HepG2 (cell line): ENCODE measurements around the gene CEACAM4. TPM values are rescaled to one million over a fixed set of nuclear protein-coding genes. Genes with fewer than 3 reads are reported as not detected.

Experiments used
- ATAC-seq: fragments of 200-7000 bp; cut with Tn5 transposase; 3 replicates; pipeline ENCODE4 v1.9.1; 2020; ENCODE audit warnings: mild to moderate bottlenecking, moderate library complexity
- BruUV-seq: library from RNA; stranded (reverse); fragments of 400-500 nt; replicated peaks from 2 replicates; lab custom pipeline; 2021; lab: Mats Ljungman, UMichigan
- CTCF ChIA-PET: fragments of 300-600 bp; formaldehyde crosslinking; extraction: SDS; loops from one replicate; lab custom pipeline; 2021; ENCODE audit warnings: low total read pairs, inconsistent platforms, low intra/inter-chr PET ratio; lab: Yijun Ruan, JAX
- POLR2A ChIA-PET: fragments of 350-600 bp; sonication (Branson Sonifier 250); formaldehyde crosslinking; loops from one replicate; lab custom pipeline; 2020; ENCODE audit warnings: antibody characterized with exemption, inconsistent platforms; lab: Yijun Ruan, JAX
- DNase-seq: peaks from one replicate; pipeline ENCODE4 v3.0.0-alpha.2; 2015; ENCODE audit warnings: low spot score
- FAIRE-seq: peaks from 3 replicates; lab custom pipeline; 2011; peaks lifted over from hg19 to GRCh38; lab: Jason Lieb, UNC
- H2AFZ ChIP-seq: one replicate; pipeline ENCODE4 v1.6.1; 2011; ENCODE audit warnings: low read length, inconsistent platforms
- H3K27ac ChIP-seq: fragments of 300-600 bp; 3 replicates; pipeline ENCODE4 v1.8.0; 2011; ENCODE audit warnings: mixed run types, mild to moderate bottlenecking, mixed read lengths, low read length, inconsistent platforms; ENCODE audit not compliant: insufficient read depth; ENCODE audit errors: extremely low read length
- H3K27me3 ChIP-seq, 2 experiments: fragments of 200-600 bp in 1 of 2; 2 replicates in 1 of 2; 3 replicates in 1 of 2; pipeline versions ENCODE4 v1.6.0 to v1.8.0; 2011; ENCODE audit warnings: low read length in 2 of 2, mild to moderate bottlenecking in 2 of 2, moderate library complexity in 2 of 2, inconsistent platforms in 1 of 2; ENCODE audit not compliant: insufficient read depth in 2 of 2, control insufficient read depth in 1 of 2
- H3K36me3 ChIP-seq, 2 experiments: fragments of 200-600 bp in 1 of 2; replicated peaks in 1 of 2; 2 replicates in 1 of 2; 3 replicates in 1 of 2; pipeline versions ENCODE4 v1.5.1 to v1.8.0; 2011; ENCODE audit warnings: low read length in 2 of 2, inconsistent platforms in 1 of 2; ENCODE audit not compliant: insufficient read depth in 2 of 2, control insufficient read depth in 1 of 2
- H3K4me1 ChIP-seq: 2 replicates; pipeline ENCODE4 v1.5.1; 2012; ENCODE audit warnings: low read length, inconsistent platforms; ENCODE audit not compliant: insufficient read depth
- H3K4me2 ChIP-seq: 2 replicates; pipeline ENCODE4 v1.6.0; 2011; ENCODE audit warnings: low read depth, low read length, inconsistent platforms
- H3K4me3 ChIP-seq, 3 experiments: fragments of 200-600 bp in 1 of 3; sonication (generic), shearing (Covaris generic) in 1 of 3; replicated peaks in 1 of 3; 2 replicates each; pipeline ENCODE4 v1.5.1; 2011 to 2016; ENCODE audit warnings: low read length in 3 of 3, inconsistent platforms in 2 of 3, low read depth in 2 of 3, mild to moderate bottlenecking in 2 of 3, control low read depth in 1 of 3, mixed read lengths in 1 of 3; ENCODE audit not compliant: insufficient read depth in 1 of 3
- H3K79me2 ChIP-seq: one replicate; pipeline ENCODE4 v1.6.1; 2011; ENCODE audit warnings: low read length, inconsistent platforms; ENCODE audit not compliant: insufficient read depth
- H3K9ac ChIP-seq: 2 replicates; pipeline ENCODE4 v1.6.0; 2011; ENCODE audit warnings: mild to moderate bottlenecking, low read depth, low read length, inconsistent platforms; ENCODE audit not compliant: insufficient read depth
- H3K9me3 ChIP-seq: 2 replicates; pipeline ENCODE4 v1.5.1; 2012; ENCODE audit warnings: mild to moderate bottlenecking, low read length
- H4K20me1 ChIP-seq: 2 replicates; pipeline ENCODE4 v1.6.0; 2011; ENCODE audit warnings: inconsistent platforms, mild to moderate bottlenecking, low read length, moderate library complexity; ENCODE audit not compliant: insufficient read depth
- CBX1 ChIP-seq: IDR thresholded peaks from one replicate; pipeline ENCODE4 v1.6.1; 2016; ENCODE audit warnings: antibody characterized with exemption, low read depth
- CC2D1A ChIP-seq: sonication (generic); formaldehyde crosslinking; IDR thresholded peaks from 2 replicates; pipeline ENCODE4 v1.8.1; 2023; ENCODE audit warnings: mild to moderate bottlenecking, missing genetic modification reagents
- CCDC6 ChIP-seq: sonication (generic); formaldehyde crosslinking; IDR thresholded peaks from 2 replicates; pipeline ENCODE4 v1.8.1; 2022; ENCODE audit warnings: mild to moderate bottlenecking, missing genetic modification reagents, moderate library complexity
- GATAD2A ChIP-seq: IDR thresholded peaks from 2 replicates; pipeline ENCODE4 v1.6.1; 2016
- NFE2L1 ChIP-seq: sonication (generic); formaldehyde crosslinking; IDR thresholded peaks from 2 replicates; pipeline ENCODE4 v1.4.0; 2020; ENCODE audit warnings: missing genetic modification reagents, mild to moderate bottlenecking, borderline replicate concordance
- POGZ ChIP-seq: sonication (generic); formaldehyde crosslinking; IDR thresholded peaks from 2 replicates; pipeline ENCODE4 v1.4.0; 2020; ENCODE audit warnings: mild to moderate bottlenecking, missing genetic modification reagents
- REXO4 ChIP-seq: sonication (generic); formaldehyde crosslinking; IDR thresholded peaks from 2 replicates; pipeline ENCODE4 v1.8.0; 2022; ENCODE audit warnings: missing genetic modification reagents, mild to moderate bottlenecking, borderline replicate concordance
- SAFB2 ChIP-seq: sonication (generic); formaldehyde crosslinking; IDR thresholded peaks from 2 replicates; pipeline ENCODE4 v1.5.1; 2020; ENCODE audit warnings: missing genetic modification reagents, low read depth, mild to moderate bottlenecking, borderline replicate concordance
- SMAD1 ChIP-seq: sonication (generic); formaldehyde crosslinking; IDR thresholded peaks from 2 replicates; pipeline ENCODE4 v1.4.0; 2020; ENCODE audit warnings: missing genetic modification reagents, low read depth, mild to moderate bottlenecking, borderline replicate concordance
- SNAPC2 ChIP-seq: sonication (generic); formaldehyde crosslinking; IDR thresholded peaks from 2 replicates; pipeline ENCODE4 v1.8.1; 2022; ENCODE audit warnings: mild to moderate bottlenecking, missing genetic modification reagents
- ZNF724P ChIP-seq: sonication (generic); formaldehyde crosslinking; IDR thresholded peaks from 2 replicates; pipeline ENCODE4 v1.8.0; 2022; ENCODE audit warnings: missing genetic modification reagents, borderline replicate concordance
- ZNF75D ChIP-seq: sonication (generic); formaldehyde crosslinking; IDR thresholded peaks from 2 replicates; pipeline ENCODE4 v1.8.1; 2023; ENCODE audit warnings: missing genetic modification reagents, mild to moderate bottlenecking, borderline replicate concordance
- ZNF839 ChIP-seq: sonication (generic); formaldehyde crosslinking; IDR thresholded peaks from 2 replicates; pipeline ENCODE4 v1.4.0; 2020; ENCODE audit warnings: missing genetic modification reagents, mild to moderate bottlenecking, borderline replicate concordance
- WGBS: methylation state at CpG from one replicate; pipeline ENCODE4 v1.1.6; 2017; ENCODE audit warnings: low lambda C conversion rate; 5-methylcytosine and 5-hydroxymethylcytosine counted together
- in situ Hi-C: cut with HindIII; loops from 2 replicates; pipeline ENCODE4 v1.10.0; 2017; ENCODE audit warnings: low pct_unique_long_range_greater_than_20kb; ENCODE audit not compliant: extremely low pct_ligation_motif_present
- intact Hi-C: fragments of 100-400 bp; cut with micrococcal nuclease; formaldehyde crosslinking; loops from one replicate; pipeline ENCODE4 v1.10.0; 2022; ENCODE audit not compliant: unreplicated experiment
- polyA plus RNA-seq, 8 experiments: library from polyadenylated mRNA; depleted of rRNA in 3 of 8; stranded (reverse) in 7 of 8; unstranded in 1 of 8; fragments of >200 nt; fragmentation: Illumina TruSeq in 4 of 8; extraction: Trizol in 4 of 8; gene quantifications; 2 replicates each; pipeline versions ENCODE4 v1.2.1 to v1.2.3, GENCODE V29; 2011 to 2016; ENCODE audit warnings: low read depth in 4 of 8, missing spikeins in 1 of 8, mixed read lengths in 1 of 8; ENCODE audit not compliant: insufficient read depth in 1 of 8
- total RNA-seq, 5 experiments: library from RNA; depleted of rRNA; stranded (reverse); fragments of >200 nt; fragmentation: Illumina TruSeq; extraction: Trizol; gene quantifications; 2 replicates each; pipeline ENCODE4 v1.2.3, GENCODE V29; 2016; ENCODE audit warnings: low read depth in 1 of 5
- TF ChIP-seq, protein P1 (sequence below): sonication (generic); formaldehyde crosslinking; IDR thresholded peaks from 2 replicates; pipeline ENCODE4 v1.4.0; 2020; ENCODE audit warnings: missing genetic modification reagents, borderline replicate concordance
- TF ChIP-seq, protein P2 (sequence below): IDR thresholded peaks from 2 replicates; pipeline ENCODE4 v1.6.1; 2016; ENCODE audit warnings: missing compliant biosample characterization, missing genetic modification reagents, borderline replicate concordance
- TF ChIP-seq, protein P3 (sequence below): sonication (generic); formaldehyde crosslinking; IDR thresholded peaks from 2 replicates; pipeline ENCODE4 v1.4.0; 2020; ENCODE audit warnings: mild to moderate bottlenecking, missing genetic modification reagents

The CEACAM4 gene
- total and polyA plus RNA-seq, 2 of the 13 experiments (the other 11 are each of a cell fraction or from before 2014, with no cell fraction given) = not detected

DNA sequence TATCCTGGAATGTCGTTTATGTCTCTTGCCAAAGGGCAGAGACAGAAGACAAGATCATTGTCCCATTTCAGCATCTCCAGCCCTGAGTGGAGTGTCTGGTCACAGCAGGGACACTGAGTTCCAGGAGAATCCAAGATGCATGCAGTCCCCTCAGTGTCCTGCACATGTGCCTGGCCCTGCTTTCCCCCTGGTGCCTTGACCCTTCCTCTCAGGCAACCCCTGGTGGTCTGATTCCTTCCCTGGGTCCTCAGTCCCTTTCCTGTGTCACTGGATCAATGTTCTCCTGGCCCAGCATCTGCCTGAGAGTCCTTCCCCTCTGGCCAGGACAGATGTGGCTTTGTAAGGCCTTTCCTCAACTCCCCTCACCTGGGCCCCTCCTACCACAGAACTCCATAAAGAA lies 41.9 kb downstream of the CEACAM4 start (continued):
- TF ChIP-seq, protein P1, sequence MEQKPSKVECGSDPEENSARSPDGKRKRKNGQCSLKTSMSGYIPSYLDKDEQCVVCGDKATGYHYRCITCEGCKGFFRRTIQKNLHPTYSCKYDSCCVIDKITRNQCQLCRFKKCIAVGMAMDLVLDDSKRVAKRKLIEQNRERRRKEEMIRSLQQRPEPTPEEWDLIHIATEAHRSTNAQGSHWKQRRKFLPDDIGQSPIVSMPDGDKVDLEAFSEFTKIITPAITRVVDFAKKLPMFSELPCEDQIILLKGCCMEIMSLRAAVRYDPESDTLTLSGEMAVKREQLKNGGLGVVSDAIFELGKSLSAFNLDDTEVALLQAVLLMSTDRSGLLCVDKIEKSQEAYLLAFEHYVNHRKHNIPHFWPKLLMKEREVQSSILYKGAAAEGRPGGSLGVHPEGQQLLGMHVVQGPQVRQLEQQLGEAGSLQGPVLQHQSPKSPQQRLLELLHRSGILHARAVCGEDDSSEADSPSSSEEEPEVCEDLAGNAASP = no peak

DNA sequence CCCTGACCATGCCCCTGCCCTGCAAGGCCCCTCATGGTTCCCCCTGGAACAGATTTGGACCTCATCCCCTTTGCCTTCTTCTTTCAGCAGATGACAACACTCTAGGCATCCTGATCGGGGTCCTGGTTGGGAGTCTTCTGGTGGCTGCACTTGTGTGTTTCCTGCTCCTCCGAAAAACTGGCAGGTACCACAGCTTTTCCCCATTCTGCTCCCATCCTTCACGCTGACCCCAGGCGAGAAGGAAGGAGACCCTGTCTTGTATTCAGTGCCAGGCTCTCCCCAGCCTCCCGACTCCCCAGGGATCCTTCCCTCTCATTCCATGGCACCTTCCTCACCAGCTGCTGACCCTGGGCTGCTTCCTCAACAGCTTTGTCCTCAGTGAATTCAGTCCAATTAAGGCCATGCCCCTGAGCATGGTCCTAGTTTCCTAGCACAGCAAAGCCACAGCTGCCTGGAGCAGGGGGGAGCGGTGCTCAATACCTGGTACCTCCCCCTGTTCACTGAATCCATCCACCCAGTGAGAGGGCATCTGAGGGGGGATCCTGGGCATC lies 42.5 kb downstream of the CEACAM4 start:
- H4K20me1 ChIP-seq = no peaks in the 10 kb centered on the region; the same call in 1 of the 2 replicates
- H3K36me3 ChIP-seq = no peaks in the 10 kb centered on the region
- TF ChIP-seq CBX1 (no peak), SAFB2 (CRISPR knock-in tag) (no peak), GATAD2A (CRISPR knock-in tag) (no peak), ZNF839 (CRISPR knock-in tag) (no peak), NFE2L1 (no peak), SMAD1 (CRISPR knock-in tag) (no peak), ZNF724P (CRISPR knock-in tag) (no peak), CC2D1A (no peak), CCDC6 (CRISPR knock-in tag) (no peak), POGZ (CRISPR knock-in tag) (no peak), SNAPC2 (CRISPR knock-in tag) (no peak), REXO4 (no peak), ZNF75D (CRISPR knock-in tag) (no peak)
- TF ChIP-seq, protein P2, sequence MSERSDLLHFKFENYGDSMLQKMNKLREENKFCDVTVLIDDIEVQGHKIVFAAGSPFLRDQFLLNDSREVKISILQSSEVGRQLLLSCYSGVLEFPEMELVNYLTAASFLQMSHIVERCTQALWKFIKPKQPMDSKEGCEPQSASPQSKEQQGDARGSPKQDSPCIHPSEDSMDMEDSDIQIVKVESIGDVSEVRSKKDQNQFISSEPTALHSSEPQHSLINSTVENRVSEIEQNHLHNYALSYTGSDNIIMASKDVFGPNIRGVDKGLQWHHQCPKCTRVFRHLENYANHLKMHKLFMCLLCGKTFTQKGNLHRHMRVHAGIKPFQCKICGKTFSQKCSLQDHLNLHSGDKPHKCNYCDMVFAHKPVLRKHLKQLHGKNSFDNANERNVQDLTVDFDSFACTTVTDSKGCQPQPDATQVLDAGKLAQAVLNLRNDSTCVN (CRISPR knock-in tag) = no peak
- TF ChIP-seq, protein P3, sequence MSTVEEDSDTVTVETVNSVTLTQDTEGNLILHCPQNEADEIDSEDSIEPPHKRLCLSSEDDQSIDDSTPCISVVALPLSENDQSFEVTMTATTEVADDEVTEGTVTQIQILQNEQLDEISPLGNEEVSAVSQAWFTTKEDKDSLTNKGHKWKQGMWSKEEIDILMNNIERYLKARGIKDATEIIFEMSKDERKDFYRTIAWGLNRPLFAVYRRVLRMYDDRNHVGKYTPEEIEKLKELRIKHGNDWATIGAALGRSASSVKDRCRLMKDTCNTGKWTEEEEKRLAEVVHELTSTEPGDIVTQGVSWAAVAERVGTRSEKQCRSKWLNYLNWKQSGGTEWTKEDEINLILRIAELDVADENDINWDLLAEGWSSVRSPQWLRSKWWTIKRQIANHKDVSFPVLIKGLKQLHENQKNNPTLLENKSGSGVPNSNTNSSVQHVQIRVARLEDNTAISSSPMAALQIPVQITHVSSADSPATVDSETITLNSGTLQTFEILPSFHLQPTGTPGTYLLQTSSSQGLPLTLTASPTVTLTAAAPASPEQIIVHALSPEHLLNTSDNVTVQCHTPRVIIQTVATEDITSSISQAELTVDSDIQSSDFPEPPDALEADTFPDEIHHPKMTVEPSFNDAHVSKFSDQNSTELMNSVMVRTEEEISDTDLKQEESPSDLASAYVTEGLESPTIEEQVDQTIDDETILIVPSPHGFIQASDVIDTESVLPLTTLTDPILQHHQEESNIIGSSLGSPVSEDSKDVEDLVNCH (CRISPR knock-in tag) = no peak
- TF ChIP-seq, all 625 proteins: peak for 0
- no peak for ATAC-seq
- no peak overlapping the region for H3K27ac ChIP-seq
- no peak for DNase-seq
- no peak overlapping the region for H3K9ac ChIP-seq
- in situ Hi-C loops (no loop called here), intact Hi-C loops (no loop called here)
- ChIA-PET CTCF (no interaction called here), POLR2A (no interaction called here)
- no peak overlapping the region for H3K4me3 ChIP-seq
- no peaks in the 10 kb centered on the region for H3K79me2 ChIP-seq
- no peak overlapping the region for H2AFZ ChIP-seq
- H3K4me2 ChIP-seq = no peak overlapping the region
- WGBS = 0% methylated on average over 6 of the region's 6 CpGs
- H3K27me3 ChIP-seq = 0 out of 5 replicates have a peak, but pooled peaks cover 0 to 1% of the 10 kb centered on the region in 2 experiments
- H3K4me1 ChIP-seq = no peaks in the 10 kb centered on the region
- peaks cover 32% of the 10 kb centered on the region for H3K9me3 ChIP-seq
- no peak for FAIRE-seq
- BruUV-seq = no TSS peak
